Mesenchymal stem cell (in vitro differentiated cells and primary cell): ENCODE results near the gene HLTF.

Experiments
- DNase-seq: peaks from one replicate; pipeline ENCODE4 v3.0.0-alpha.2; 2013
- H2AFZ ChIP-seq: one replicate; pipeline ENCODE4 v1.6.1; 2013; ENCODE audit warnings: low read depth, mild to moderate bottlenecking, control low read depth, inconsistent platforms, low read length, moderate library complexity
- H2AK5ac ChIP-seq: 2 replicates; pipeline ENCODE4 v1.6.1; 2013; ENCODE audit warnings: low read length, moderate library complexity, mild to moderate bottlenecking, inconsistent platforms; ENCODE audit not compliant: severe bottlenecking
- H2BK120ac ChIP-seq: one replicate; pipeline ENCODE4 v1.6.1; 2013; ENCODE audit warnings: low read depth, mild to moderate bottlenecking, inconsistent platforms, low read length, moderate library complexity
- H2BK12ac ChIP-seq, 2 experiments: one replicate each; pipeline ENCODE4 v1.6.1; 2013; ENCODE audit warnings: inconsistent platforms in 2 of 2, low read length in 2 of 2, mild to moderate bottlenecking in 2 of 2, moderate library complexity in 2 of 2, control low read depth in 1 of 2
- H2BK15ac ChIP-seq: one replicate; pipeline ENCODE4 v1.6.1; 2013; ENCODE audit warnings: mild to moderate bottlenecking, low read depth, inconsistent platforms; ENCODE audit not compliant: poor library complexity, severe bottlenecking
- H2BK5ac ChIP-seq: 2 replicates; pipeline ENCODE4 v1.6.1; 2013; ENCODE audit warnings: low read depth, mild to moderate bottlenecking, low read length, control low read depth, inconsistent platforms; ENCODE audit not compliant: poor library complexity, severe bottlenecking
- H3K14ac ChIP-seq, 2 experiments: one replicate each; pipeline ENCODE4 v1.6.1; 2013; ENCODE audit warnings: inconsistent platforms in 2 of 2, low read length in 2 of 2, control low read depth in 1 of 2, mild to moderate bottlenecking in 1 of 2, moderate library complexity in 1 of 2
- H3K18ac ChIP-seq, 2 experiments: one replicate each; pipeline ENCODE4 v1.6.1; 2013; ENCODE audit warnings: inconsistent platforms in 2 of 2, low read length in 2 of 2, control low read depth in 1 of 2, low read depth in 1 of 2, mild to moderate bottlenecking in 1 of 2
- H3K23ac ChIP-seq, 2 experiments: one replicate each; pipeline ENCODE4 v1.6.1; 2013; ENCODE audit warnings: inconsistent platforms in 2 of 2, low read length in 2 of 2, mild to moderate bottlenecking in 2 of 2, moderate library complexity in 2 of 2, control low read depth in 1 of 2
- H3K27ac ChIP-seq: 2 replicates; pipeline ENCODE4 v1.5.1; 2013; ENCODE audit warnings: mild to moderate bottlenecking, moderate library complexity, low read length, control low read depth, inconsistent platforms; ENCODE audit not compliant: poor library complexity, severe bottlenecking
- H3K27me3 ChIP-seq, 2 experiments: 2 replicates each; pipeline versions ENCODE4 v1.6.1 to v1.7.0; 2013; ENCODE audit warnings: low read length in 2 of 2, mild to moderate bottlenecking in 2 of 2, moderate library complexity in 2 of 2, control low read depth in 1 of 2, inconsistent platforms in 1 of 2; ENCODE audit not compliant: control insufficient read depth in 1 of 2, insufficient read depth in 1 of 2
- H3K36me3 ChIP-seq, 2 experiments: 2 replicates each; pipeline versions ENCODE4 v1.6.1 to v1.7.0; 2013; ENCODE audit warnings: low read length in 2 of 2, control low read depth in 1 of 2, inconsistent platforms in 1 of 2, low read depth in 1 of 2, mild to moderate bottlenecking in 1 of 2; ENCODE audit not compliant: insufficient read depth in 2 of 2, control insufficient read depth in 1 of 2
- H3K4ac ChIP-seq, 2 experiments: one replicate each; pipeline ENCODE4 v1.6.1; 2013; ENCODE audit warnings: inconsistent platforms in 2 of 2, low read length in 2 of 2, mild to moderate bottlenecking in 2 of 2, moderate library complexity in 2 of 2, control low read depth in 1 of 2, low read depth in 1 of 2
- H3K4me1 ChIP-seq: 2 replicates; pipeline ENCODE4 v1.6.1; 2013; ENCODE audit warnings: low read depth, low read length, control low read depth; ENCODE audit not compliant: control insufficient read depth, insufficient read depth
- H3K4me2 ChIP-seq: 2 replicates; pipeline ENCODE4 v1.6.1; 2013; ENCODE audit warnings: low read length, mild to moderate bottlenecking, inconsistent platforms; ENCODE audit not compliant: poor library complexity, severe bottlenecking
- H3K4me3 ChIP-seq, 2 experiments: 2 replicates each; pipeline versions ENCODE4 v1.5.1 to v1.7.0; 2013; ENCODE audit warnings: low read length in 2 of 2, mild to moderate bottlenecking in 2 of 2, control low read depth in 1 of 2, low read depth in 1 of 2; ENCODE audit not compliant: insufficient read depth in 1 of 2
- H3K79me1 ChIP-seq: replicated peaks from 2 replicates; pipeline ENCODE4 v1.6.1; 2013; ENCODE audit warnings: mild to moderate bottlenecking, control low read depth, low read length, inconsistent platforms; ENCODE audit not compliant: poor library complexity, severe bottlenecking
- H3K9ac ChIP-seq: 2 replicates; pipeline ENCODE4 v1.7.0; 2013; ENCODE audit warnings: mild to moderate bottlenecking, low read length, moderate library complexity
- H3K9me3 ChIP-seq: 2 replicates; pipeline ENCODE4 v1.7.0; 2013; ENCODE audit warnings: mild to moderate bottlenecking, low read length; ENCODE audit not compliant: control insufficient read depth
- H4K8ac ChIP-seq: one replicate; pipeline ENCODE4 v1.6.1; 2013; ENCODE audit warnings: inconsistent platforms, mild to moderate bottlenecking, low read length, moderate library complexity
- H4K91ac ChIP-seq: one replicate; pipeline ENCODE4 v1.6.1; 2013; ENCODE audit warnings: mild to moderate bottlenecking, low read length, inconsistent platforms
- whole genome bisulfite sequencing: methylation state at CpG from one replicate; pipeline ENCODE4 v1.1.7; 2013; ENCODE audit warnings: mixed read lengths; 5-methylcytosine and 5-hydroxymethylcytosine counted together

Gene HLTF

GRCh38 chr3:149003653-149004305, 82.6 kb downstream of the HLTF start:
- Histone ChIP-seq H4K8ac (peak overlapping the region; percentile 23), H3K18ac (no peak overlapping the region), H3K36me3 (peaks cover 7 to 70% of the 10 kb centered on the region in 2 experiments), H3K9ac (no peak overlapping the region), H2AFZ (no peak overlapping the region), H2AK5ac (peak overlapping the region; percentile 79), H3K4ac (no peak overlapping the region), H2BK12ac (no peak overlapping the region), H3K23ac (no peak overlapping the region), H3K79me1 (peaks cover 15% of the 10 kb centered on the region), H3K14ac (no peak overlapping the region), H2BK120ac (no peak overlapping the region), H3K27me3 (no peaks in the 10 kb centered on the region), H3K4me1 (peaks cover 11% of the 10 kb centered on the region), H2BK5ac (no peak overlapping the region), H3K4me3 (no peak overlapping the region), H2BK15ac (no peak overlapping the region), H3K9me3 (no peaks in the 10 kb centered on the region), H3K27ac (peak overlapping the region; percentile 30), H3K4me2 (no peak overlapping the region), H4K91ac (no peak overlapping the region)
- WGBS: 83% methylated on average over 6 of the region's 6 CpGs
- no peak for DNase-seq

- Histone ChIP-seq H3K18ac (no peak overlapping the region), H3K27me3 (no peaks in the 10 kb centered on the region), H3K4me2 (no peak overlapping the region), H3K4me1 (peaks cover 11% of the 10 kb centered on the region), H3K9me3 (no peaks in the 10 kb centered on the region), H2AK5ac (no peak overlapping the region), H2BK120ac (no peak overlapping the region), H3K4ac (no peak overlapping the region), H2BK5ac (no peak overlapping the region), H3K27ac (no peak overlapping the region), H4K91ac (no peak overlapping the region), H3K9ac (no peak overlapping the region), H3K23ac (no peak overlapping the region), H2BK15ac (no peak overlapping the region), H3K79me1 (peaks cover 8% of the 10 kb centered on the region), H4K8ac (no peak overlapping the region), H3K14ac (no peak overlapping the region), H3K4me3 (no peak overlapping the region), H3K36me3 (peaks cover 3 to 64% of the 10 kb centered on the region in 2 experiments), H2BK12ac (no peak overlapping the region), H2AFZ (no peak overlapping the region)
- DNase-seq: no peak
- no CpG with 5 or more reads among the region's 3 CpGs for WGBS
Measured at GRCh38 chr3:149001727-149002126, 84.6 kb downstream of the HLTF start.

- Histone ChIP-seq H3K36me3 (peaks cover 5 to 66% of the 10 kb centered on the region in 2 experiments), H4K91ac (no peak overlapping the region), H2AFZ (no peak overlapping the region), H3K79me1 (peaks cover 11% of the 10 kb centered on the region), H3K27ac (no peak overlapping the region), H4K8ac (no peak overlapping the region), H3K23ac (no peak overlapping the region), H3K9me3 (no peaks in the 10 kb centered on the region), H3K4me2 (no peak overlapping the region), H3K4ac (no peak overlapping the region), H2BK15ac (no peak overlapping the region), H3K9ac (no peak overlapping the region), H3K4me3 (no peak overlapping the region), H3K4me1 (peaks cover 10% of the 10 kb centered on the region), H2BK12ac (no peak overlapping the region), H2AK5ac (no peak overlapping the region), H2BK5ac (no peak overlapping the region), H2BK120ac (no peak overlapping the region), H3K14ac (no peak overlapping the region), H3K18ac (no peak overlapping the region), H3K27me3 (no peaks in the 10 kb centered on the region)
- 81% methylated on average over 2 of the region's 3 CpGs for WGBS
- no peak for DNase-seq
Measured at GRCh38 chr3:149000206-149000745, 86.1 kb downstream of the HLTF start.

- Histone ChIP-seq H3K27me3 (no peaks in the 10 kb centered on the region), H3K4me2 (no peak overlapping the region), H2BK120ac (no peak overlapping the region), H3K23ac (no peak overlapping the region), H3K18ac (no peak overlapping the region), H3K4me1 (peaks cover 9% of the 10 kb centered on the region), H3K27ac (no peak overlapping the region), H3K4me3 (no peak overlapping the region), H2BK5ac (no peak overlapping the region), H2BK15ac (no peak overlapping the region), H3K79me1 (peaks cover 11% of the 10 kb centered on the region), H2AK5ac (no peak overlapping the region), H4K8ac (no peak overlapping the region), H3K9ac (no peak overlapping the region), H4K91ac (no peak overlapping the region), H3K14ac (no peak overlapping the region), H3K36me3 (peaks cover 5 to 71% of the 10 kb centered on the region in 2 experiments), H2AFZ (no peak overlapping the region), H3K4ac (no peak overlapping the region), H3K9me3 (no peaks in the 10 kb centered on the region), H2BK12ac (no peak overlapping the region)
- WGBS: 74% methylated on average over 3 of the region's 3 CpGs
- no peak for DNase-seq
Measured at GRCh38 chr3:148999806-149000205, 86.5 kb downstream of the HLTF start.
